ENCODE data around the gene LSM5.

Gene LSM5

GRCh38 chr7:32496052-32496813 lies 6.1 kb upstream of the LSM5 start:
- Histone ChIP-seq H3K4me3 (replicated peaks; ENCODE audit: low read depth, low read length) (peak overlapping the region; percentile 89), H3K36me3 (ENCODE audit: control insufficient read depth, insufficient read depth, low read length) (no peaks in the 10 kb centered on the region), H3K27me3 (replicated peaks; ENCODE audit: control insufficient read depth, insufficient read depth, low read length) (no peaks in the 10 kb centered on the region)
- no peak for TF ChIP-seq CTCF (IDR thresholded peaks at IDR 0.05; ENCODE audit: insufficient read depth, low read length, poor library complexity, severe bottlenecking)
- no peak for DNase-seq (ENCODE audit: extremely low read depth, insufficient read length)

GRCh38 chr7:32495298-32496051 lies 5.3 kb upstream of the LSM5 start, which contains the start of gene AVL9:
Gene AVL9 (plus strand): TSS chr7:32495489. CDS start chr7:32495710, 221 bp downstream.
- H3K27me3 ChIP-seq (replicated peaks; ENCODE audit: control insufficient read depth, insufficient read depth, low read length) = no peaks in the 10 kb centered on the region
- peak; percentile 98 for DNase-seq (ENCODE audit: extremely low read depth, insufficient read length)
- peak within 1 kb of the TSS; percentile 89 for H3K4me3 ChIP-seq (replicated peaks; ENCODE audit: low read depth, low read length)
- no peak for TF ChIP-seq CTCF (IDR thresholded peaks at IDR 0.05; ENCODE audit: insufficient read depth, low read length, poor library complexity, severe bottlenecking)
- H3K36me3 ChIP-seq (ENCODE audit: control insufficient read depth, insufficient read depth, low read length) = no peaks in the 10 kb centered on the region

GRCh38 chr7:32494946-32495297 lies 4.7 kb upstream of the LSM5 start:
- DNase-seq (ENCODE audit: extremely low read depth, insufficient read length) = no peak
- TF ChIP-seq CTCF (IDR thresholded peaks at IDR 0.05; ENCODE audit: insufficient read depth, low read length, poor library complexity, severe bottlenecking) = no peak
- H3K4me3 ChIP-seq (replicated peaks; ENCODE audit: low read depth, low read length) = peak overlapping the region; percentile 74
- no peaks in the 10 kb centered on the region for H3K36me3 ChIP-seq (ENCODE audit: control insufficient read depth, insufficient read depth, low read length)
- no peaks in the 10 kb centered on the region for H3K27me3 ChIP-seq (replicated peaks; ENCODE audit: control insufficient read depth, insufficient read depth, low read length)

- Histone ChIP-seq H3K27me3 (replicated peaks; ENCODE audit: control insufficient read depth, insufficient read depth, low read length) (no peaks in the 10 kb centered on the region), H3K4me3 (replicated peaks; ENCODE audit: low read depth, low read length) (peak overlapping the region; percentile 73), H3K36me3 (ENCODE audit: control insufficient read depth, insufficient read depth, low read length) (no peaks in the 10 kb centered on the region; the same call in 1 of the 2 replicates)
- no peak for TF ChIP-seq CTCF (IDR thresholded peaks at IDR 0.05; ENCODE audit: insufficient read depth, low read length, poor library complexity, severe bottlenecking)
- no peak for DNase-seq (ENCODE audit: extremely low read depth, insufficient read length)
Observed at GRCh38 chr7:32489788-32490126, 423 bp downstream of the LSM5 start.

- no peak for DNase-seq (ENCODE audit: extremely low read depth, insufficient read length)
- no peaks in the 10 kb centered on the region for H3K27me3 ChIP-seq (replicated peaks; ENCODE audit: control insufficient read depth, insufficient read depth, low read length)
- no peak for TF ChIP-seq CTCF (IDR thresholded peaks at IDR 0.05; ENCODE audit: insufficient read depth, low read length, poor library complexity, severe bottlenecking)
Observed at GRCh38 chr7:32481921-32482320, 8.3 kb downstream of the LSM5 start.

More at GRCh38 chr7:32481921-32482320, 8.3 kb downstream of the LSM5 start:
- H3K36me3 ChIP-seq (ENCODE audit: control insufficient read depth, insufficient read depth, low read length) = no peaks in the 10 kb centered on the region
- H3K4me3 ChIP-seq (replicated peaks; ENCODE audit: low read depth, low read length) = no peak overlapping the region

Measured in GM06990 (cell line).